ENCODE results near the gene PALLD.

Gene PALLD

DNA sequence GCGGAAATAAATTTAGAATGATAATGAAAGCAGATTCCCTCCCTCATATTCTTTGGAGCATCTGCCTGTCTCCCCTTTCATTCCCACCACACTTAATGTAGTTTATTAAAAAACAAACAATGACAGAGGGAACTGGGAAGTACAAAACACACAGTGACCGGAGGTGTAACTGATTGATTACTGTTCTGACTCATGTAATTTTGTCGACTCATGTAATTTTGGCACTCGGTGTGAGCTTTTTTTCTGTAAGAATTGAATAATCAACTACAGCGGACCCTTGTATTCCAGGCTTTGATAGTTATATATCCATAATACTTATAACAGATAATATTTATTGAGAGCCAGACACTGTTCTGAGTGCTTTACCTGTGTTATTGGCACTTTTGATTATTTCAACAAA is 110.4 kb downstream of the PALLD start:
- Histone ChIP-seq H3K9me3 (ENCODE audit: control insufficient read depth, insufficient read depth, low read length) (no peaks in the 10 kb centered on the region), H3K4me3 (ENCODE audit: low read depth, low read length) (no peak overlapping the region), H3K9ac (ENCODE audit: low read depth, low read length) (no peak overlapping the region), H3K36me3 (ENCODE audit: control insufficient read depth, insufficient read depth, low read length) (no peaks in the 10 kb centered on the region), H3K4me1 (ENCODE audit: control insufficient read depth, insufficient read depth, low read length) (peaks cover 9% of the 10 kb centered on the region), H3K27me3 (ENCODE audit: control insufficient read depth, insufficient read depth, low read length) (no peaks in the 10 kb centered on the region)

DNA sequence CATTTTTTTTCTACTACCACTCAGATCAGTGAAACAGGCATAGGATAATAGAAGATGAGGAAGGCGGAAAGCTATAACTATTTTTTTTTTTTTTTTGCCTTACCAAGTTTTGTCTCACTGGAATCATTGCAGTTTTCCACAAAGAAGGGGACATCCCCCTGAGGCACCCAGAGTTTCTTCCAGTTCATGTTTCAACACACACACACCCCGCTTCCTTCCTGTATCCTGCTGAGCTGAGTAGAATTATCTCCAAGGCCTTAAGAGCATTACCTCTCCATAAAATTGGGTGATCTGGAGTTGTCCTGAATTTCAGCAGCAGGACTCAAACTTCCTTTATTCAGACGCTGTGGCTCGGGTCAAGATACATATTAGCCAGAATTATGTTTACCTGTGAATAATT is 111.9 kb downstream of the PALLD start:
- Histone ChIP-seq H3K36me3 (ENCODE audit: control insufficient read depth, insufficient read depth, low read length) (no peaks in the 10 kb centered on the region), H3K9ac (ENCODE audit: low read depth, low read length) (no peak overlapping the region), H3K27me3 (ENCODE audit: control insufficient read depth, insufficient read depth, low read length) (no peaks in the 10 kb centered on the region), H3K4me1 (ENCODE audit: control insufficient read depth, insufficient read depth, low read length) (peaks cover 9% of the 10 kb centered on the region), H3K4me3 (ENCODE audit: low read depth, low read length) (no peak overlapping the region), H3K9me3 (ENCODE audit: control insufficient read depth, insufficient read depth, low read length) (no peaks in the 10 kb centered on the region)

DNA sequence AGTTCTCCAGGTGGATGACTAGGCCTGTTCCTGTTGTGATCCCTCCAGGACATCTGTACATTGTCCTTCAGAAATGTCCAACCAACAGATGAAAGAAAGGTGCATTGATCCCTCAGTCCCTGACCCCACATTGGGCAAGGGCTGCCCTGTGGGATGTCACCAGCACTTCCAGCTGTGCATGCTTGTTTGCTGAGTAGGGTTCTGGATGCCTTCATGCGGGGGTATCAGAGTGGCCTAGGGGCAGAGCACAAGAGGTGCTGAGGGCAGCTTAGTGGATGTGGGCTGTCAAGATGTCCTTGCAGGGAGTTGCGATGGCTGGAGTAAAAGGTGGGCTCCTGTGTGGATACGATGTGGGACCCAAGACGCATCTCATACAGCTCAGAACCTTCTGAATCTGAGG is 112.5 kb downstream of the PALLD start:
- H3K36me3 ChIP-seq (ENCODE audit: control insufficient read depth, insufficient read depth, low read length), result no peaks in the 10 kb centered on the region
- H3K4me3 ChIP-seq (ENCODE audit: low read depth, low read length), result no peak overlapping the region
- peaks cover 9% of the 10 kb centered on the region for H3K4me1 ChIP-seq (ENCODE audit: control insufficient read depth, insufficient read depth, low read length)
- H3K9me3 ChIP-seq (ENCODE audit: control insufficient read depth, insufficient read depth, low read length), result no peaks in the 10 kb centered on the region
- no peak overlapping the region for H3K9ac ChIP-seq (ENCODE audit: low read depth, low read length)
- H3K27me3 ChIP-seq (ENCODE audit: control insufficient read depth, insufficient read depth, low read length), result no peaks in the 10 kb centered on the region

DNA sequence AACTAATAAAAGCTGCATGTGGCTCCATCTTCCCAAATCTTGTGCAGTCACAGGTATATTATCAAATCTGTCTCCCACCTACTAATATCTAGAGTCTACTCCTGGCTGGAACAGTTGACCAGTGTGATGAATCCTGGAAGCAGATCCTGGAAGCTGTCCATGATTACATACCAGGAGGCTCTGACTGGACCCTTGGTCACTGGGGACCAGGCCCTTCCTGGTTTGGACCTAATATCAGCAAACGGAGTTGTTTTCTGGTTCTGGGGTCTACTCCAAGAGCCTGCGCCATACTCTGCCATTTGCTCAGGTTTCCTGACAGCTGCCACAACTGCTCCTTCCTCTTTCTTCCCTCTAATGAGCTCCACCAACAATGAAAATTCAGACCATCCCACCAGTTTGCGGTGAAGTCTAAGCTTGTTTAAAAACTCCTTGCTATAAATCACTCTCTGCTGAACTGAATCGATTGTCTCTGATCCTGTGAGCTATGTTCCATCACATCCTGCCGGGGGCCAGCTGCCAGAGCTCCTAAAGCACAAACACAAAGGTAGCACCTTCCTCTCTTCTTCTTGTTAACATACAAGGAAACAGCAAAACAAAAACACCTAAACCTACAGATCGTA is 114.2 kb downstream of the PALLD start:
- H3K9ac ChIP-seq (ENCODE audit: low read depth, low read length), result no peak overlapping the region
- H3K4me1 ChIP-seq (ENCODE audit: control insufficient read depth, insufficient read depth, low read length), result peaks cover 23% of the 10 kb centered on the region

DNA sequence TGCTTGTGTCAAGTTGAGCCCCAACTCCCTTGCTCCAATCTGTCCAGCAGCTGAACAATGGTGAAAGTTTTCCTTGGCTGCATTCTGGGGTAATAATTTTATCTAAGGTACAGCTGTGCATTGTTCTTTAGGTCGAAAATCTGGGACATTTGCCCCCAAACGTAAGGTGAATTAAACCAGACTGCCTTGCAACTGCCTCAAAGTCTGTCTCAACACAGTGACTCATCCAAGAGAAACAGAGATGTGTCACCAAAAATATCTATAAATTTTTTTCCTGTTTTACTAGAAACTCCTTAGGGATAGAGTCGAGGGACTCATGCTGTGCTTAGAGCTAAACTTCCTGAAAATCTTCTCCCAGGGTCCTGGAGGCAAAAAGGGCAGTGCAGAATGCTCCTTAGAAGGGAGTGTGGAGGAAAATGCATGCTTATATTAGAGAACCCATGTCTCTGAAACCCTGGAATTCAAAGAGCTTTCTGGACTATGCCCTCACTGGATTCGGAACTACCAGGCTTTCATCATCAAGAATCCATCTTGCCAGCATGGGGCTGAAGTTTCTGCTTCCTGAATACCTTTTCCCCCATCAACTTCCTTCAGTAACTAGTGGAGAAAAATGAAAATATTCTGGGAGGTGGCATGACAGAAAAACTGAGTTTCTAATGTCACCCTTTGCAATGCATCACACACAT is 115.7 kb downstream of the PALLD start:
- Histone ChIP-seq H3K4me3 (ENCODE audit: low read depth, low read length) (no peak overlapping the region), H3K36me3 (ENCODE audit: control insufficient read depth, insufficient read depth, low read length) (no peaks in the 10 kb centered on the region), H3K9ac (ENCODE audit: low read depth, low read length) (no peak overlapping the region), H3K4me1 (ENCODE audit: control insufficient read depth, insufficient read depth, low read length) (peaks cover 19% of the 10 kb centered on the region), H3K27me3 (ENCODE audit: control insufficient read depth, insufficient read depth, low read length) (no peaks in the 10 kb centered on the region), H3K9me3 (ENCODE audit: control insufficient read depth, insufficient read depth, low read length) (no peaks in the 10 kb centered on the region)

More for the DNA sequence above, 114.2 kb downstream of the PALLD start:
- Histone ChIP-seq H3K9me3 (ENCODE audit: control insufficient read depth, insufficient read depth, low read length) (no peaks in the 10 kb centered on the region), H3K36me3 (ENCODE audit: control insufficient read depth, insufficient read depth, low read length) (no peaks in the 10 kb centered on the region), H3K27me3 (ENCODE audit: control insufficient read depth, insufficient read depth, low read length) (no peaks in the 10 kb centered on the region), H3K4me3 (ENCODE audit: low read depth, low read length) (no peak overlapping the region)

DNA sequence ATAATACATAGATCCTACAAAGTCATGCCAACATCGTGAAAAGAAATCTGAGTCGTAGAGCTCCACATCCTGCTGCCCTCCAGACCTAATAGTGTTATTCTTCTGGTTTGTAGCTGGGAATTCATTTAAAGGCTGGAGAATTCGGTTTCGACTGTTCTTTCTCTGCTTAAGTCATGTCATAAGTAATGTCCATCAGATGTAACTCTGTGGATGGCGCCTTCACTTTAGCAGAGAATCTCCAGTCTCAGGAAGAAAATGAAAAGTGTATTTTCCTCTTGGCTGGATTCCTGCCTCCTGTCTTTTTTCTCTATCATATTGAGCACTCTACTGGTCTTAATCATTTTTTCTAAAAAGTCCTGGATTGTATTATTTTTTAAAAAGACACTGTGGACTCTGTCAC is 117.0 kb downstream of the PALLD start:
- Histone ChIP-seq H3K4me3 (ENCODE audit: low read depth, low read length) (no peak overlapping the region), H3K4me1 (ENCODE audit: control insufficient read depth, insufficient read depth, low read length) (peaks cover 14% of the 10 kb centered on the region), H3K27me3 (ENCODE audit: control insufficient read depth, insufficient read depth, low read length) (no peaks in the 10 kb centered on the region), H3K9ac (ENCODE audit: low read depth, low read length) (no peak overlapping the region), H3K36me3 (ENCODE audit: control insufficient read depth, insufficient read depth, low read length) (no peaks in the 10 kb centered on the region), H3K9me3 (ENCODE audit: control insufficient read depth, insufficient read depth, low read length) (no peaks in the 10 kb centered on the region)

DNA sequence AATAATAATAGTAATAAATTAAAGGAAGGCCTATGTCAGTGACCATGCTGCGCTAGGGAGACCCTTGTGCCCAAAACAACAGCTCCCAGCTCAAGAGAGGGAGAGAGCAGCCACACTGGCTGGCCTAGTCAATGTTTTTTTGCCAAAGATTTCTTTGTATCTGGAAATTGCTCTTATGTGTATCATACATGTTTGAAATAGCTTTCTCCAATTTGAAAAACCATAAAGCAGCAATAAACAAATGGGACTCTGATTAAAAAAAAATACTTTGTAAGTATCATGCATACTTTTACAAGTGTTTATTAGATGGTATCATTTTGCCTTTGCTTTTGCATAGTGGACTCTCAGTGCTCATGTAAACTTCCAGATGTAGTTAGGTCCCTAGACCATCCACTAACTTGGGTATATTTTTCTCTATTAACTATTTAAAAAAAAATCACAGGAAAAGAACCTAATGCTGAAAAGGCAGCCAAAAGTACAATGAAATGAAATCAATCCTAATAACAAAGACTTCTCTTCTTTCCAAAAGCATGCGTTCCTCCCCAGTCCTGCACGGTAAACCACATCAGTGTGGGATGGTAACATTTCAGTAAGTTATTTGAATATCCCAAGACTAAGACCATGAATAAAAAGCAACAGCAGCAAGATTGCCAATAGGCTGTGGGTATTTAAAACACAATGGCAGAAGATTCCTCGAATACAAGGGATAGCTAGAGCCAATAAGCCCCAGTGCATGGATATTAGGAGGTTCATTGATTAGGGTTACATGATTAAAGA is 117.6 kb downstream of the PALLD start:
- Histone ChIP-seq H3K4me3 (ENCODE audit: low read depth, low read length) (no peak overlapping the region), H3K36me3 (ENCODE audit: control insufficient read depth, insufficient read depth, low read length) (no peaks in the 10 kb centered on the region), H3K9me3 (ENCODE audit: control insufficient read depth, insufficient read depth, low read length) (no peaks in the 10 kb centered on the region), H3K27me3 (ENCODE audit: control insufficient read depth, insufficient read depth, low read length) (no peaks in the 10 kb centered on the region), H3K4me1 (ENCODE audit: control insufficient read depth, insufficient read depth, low read length) (peaks cover 14% of the 10 kb centered on the region), H3K9ac (ENCODE audit: low read depth, low read length) (no peak overlapping the region)

DNA sequence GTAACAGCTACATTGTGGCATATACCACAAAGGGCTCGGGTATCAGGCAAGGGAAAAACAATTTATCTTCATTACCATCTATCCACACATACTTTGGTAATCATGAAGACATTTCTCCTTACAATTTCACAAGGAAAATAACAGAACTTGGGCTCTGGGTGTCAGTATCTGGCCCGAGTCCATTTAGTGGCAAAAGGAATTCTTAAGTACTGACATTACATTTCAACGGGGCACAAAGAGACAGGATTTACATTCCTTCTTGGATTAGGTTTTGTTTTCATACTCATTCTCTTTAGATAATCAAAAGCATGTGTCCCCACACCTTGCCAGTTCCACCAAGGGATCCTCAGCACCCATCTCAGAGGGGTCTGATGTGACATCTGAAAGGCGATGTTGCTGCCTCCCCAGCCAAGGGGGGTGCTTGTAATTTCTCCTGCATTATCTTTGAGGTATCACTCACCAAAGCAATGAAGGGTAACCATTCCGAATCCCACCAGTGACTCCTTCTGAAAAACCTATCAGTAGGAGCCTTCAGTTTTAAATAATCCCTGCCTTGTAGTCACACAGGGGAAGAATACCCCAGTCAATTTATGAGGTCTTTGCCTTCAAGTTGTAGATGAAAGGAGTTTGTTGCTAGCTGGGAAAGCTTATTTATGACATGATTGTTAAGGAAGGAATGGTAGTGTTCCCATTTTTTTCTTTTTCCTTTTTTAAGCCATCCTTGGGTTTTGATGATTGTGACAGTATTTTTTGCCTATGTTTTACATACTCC is 118.6 kb downstream of the PALLD start:
- no peak overlapping the region for H3K9ac ChIP-seq (ENCODE audit: low read depth, low read length)
- no peaks in the 10 kb centered on the region for H3K27me3 ChIP-seq (ENCODE audit: control insufficient read depth, insufficient read depth, low read length)
- no peaks in the 10 kb centered on the region for H3K9me3 ChIP-seq (ENCODE audit: control insufficient read depth, insufficient read depth, low read length)
- no peaks in the 10 kb centered on the region for H3K36me3 ChIP-seq (ENCODE audit: control insufficient read depth, insufficient read depth, low read length)
- H3K4me3 ChIP-seq (ENCODE audit: low read depth, low read length), result no peak overlapping the region
- H3K4me1 ChIP-seq (ENCODE audit: control insufficient read depth, insufficient read depth, low read length), result peaks cover 14% of the 10 kb centered on the region

DNA sequence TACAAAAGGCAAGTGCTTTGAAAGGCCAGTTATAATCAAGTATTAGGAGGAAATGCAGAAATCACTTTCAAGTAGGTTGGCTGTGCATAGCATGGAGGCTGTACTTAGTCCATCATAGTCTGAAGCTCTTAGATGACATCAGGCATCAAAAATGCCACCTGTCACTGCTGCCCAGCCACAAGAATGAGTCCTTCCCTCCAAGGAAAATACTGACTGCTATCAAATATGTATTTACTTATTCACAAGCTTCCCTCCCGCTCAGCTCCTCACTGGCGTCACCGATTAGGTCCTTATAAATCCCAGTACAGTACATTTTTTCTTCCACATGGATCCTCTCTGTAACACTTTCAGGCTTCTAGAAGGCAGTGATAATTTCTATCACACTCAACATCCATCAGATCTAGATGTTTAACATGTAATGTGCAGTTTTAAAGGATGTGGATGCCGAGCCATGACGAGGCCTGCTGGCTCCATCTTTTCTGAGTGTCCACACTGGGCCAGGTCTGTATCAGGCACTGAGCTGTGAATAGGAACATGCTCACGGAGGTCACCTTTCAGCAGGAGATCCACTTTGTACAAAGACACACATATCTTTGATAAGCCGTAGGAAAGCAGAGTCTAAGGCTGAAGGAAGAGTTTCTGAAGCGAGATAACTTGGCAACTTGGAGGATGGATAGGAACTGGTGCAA is 121.9 kb downstream of the PALLD start:
- no peaks in the 10 kb centered on the region for H3K36me3 ChIP-seq (ENCODE audit: control insufficient read depth, insufficient read depth, low read length)
- H3K9me3 ChIP-seq (ENCODE audit: control insufficient read depth, insufficient read depth, low read length), result no peaks in the 10 kb centered on the region
- H3K4me1 ChIP-seq (ENCODE audit: control insufficient read depth, insufficient read depth, low read length), result peaks cover 23% of the 10 kb centered on the region
- H3K9ac ChIP-seq (ENCODE audit: low read depth, low read length), result no peak overlapping the region
- H3K27me3 ChIP-seq (ENCODE audit: control insufficient read depth, insufficient read depth, low read length), result no peaks in the 10 kb centered on the region
- H3K4me3 ChIP-seq (ENCODE audit: low read depth, low read length), result no peak overlapping the region

DNA sequence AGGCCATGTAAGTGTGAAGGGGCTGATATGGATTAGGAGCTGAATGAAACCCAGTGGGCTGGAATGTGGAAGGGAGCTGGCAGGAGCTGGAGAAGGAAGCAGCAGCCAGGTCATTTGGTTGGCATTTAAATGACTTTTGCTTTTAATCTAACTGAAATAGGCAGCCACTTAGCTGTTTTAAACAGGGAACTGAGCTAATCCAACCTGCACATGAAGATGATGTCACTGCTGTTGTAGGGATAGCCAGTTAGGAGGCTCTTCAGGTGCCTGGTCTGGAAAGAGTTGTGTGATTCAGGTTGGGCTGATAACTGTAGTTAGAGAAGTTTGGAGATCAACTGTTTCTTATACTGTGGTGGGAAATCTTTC is 122.4 kb downstream of the PALLD start:
- Histone ChIP-seq H3K9ac (ENCODE audit: low read depth, low read length) (no peak overlapping the region), H3K4me3 (ENCODE audit: low read depth, low read length) (no peak overlapping the region), H3K36me3 (ENCODE audit: control insufficient read depth, insufficient read depth, low read length) (no peaks in the 10 kb centered on the region), H3K4me1 (ENCODE audit: control insufficient read depth, insufficient read depth, low read length) (peaks cover 23% of the 10 kb centered on the region), H3K27me3 (ENCODE audit: control insufficient read depth, insufficient read depth, low read length) (no peaks in the 10 kb centered on the region), H3K9me3 (ENCODE audit: control insufficient read depth, insufficient read depth, low read length) (no peaks in the 10 kb centered on the region)
